ENCODE data around the gene KIF18A. TPM values are rescaled to one million over a fixed set of nuclear protein-coding genes. Genes with fewer than 3 reads are reported as not detected.

Gene KIF18A
- total and polyA plus RNA-seq, 4 donors, result 0.08 to 21.4 (median 0.20) TPM

DNA sequence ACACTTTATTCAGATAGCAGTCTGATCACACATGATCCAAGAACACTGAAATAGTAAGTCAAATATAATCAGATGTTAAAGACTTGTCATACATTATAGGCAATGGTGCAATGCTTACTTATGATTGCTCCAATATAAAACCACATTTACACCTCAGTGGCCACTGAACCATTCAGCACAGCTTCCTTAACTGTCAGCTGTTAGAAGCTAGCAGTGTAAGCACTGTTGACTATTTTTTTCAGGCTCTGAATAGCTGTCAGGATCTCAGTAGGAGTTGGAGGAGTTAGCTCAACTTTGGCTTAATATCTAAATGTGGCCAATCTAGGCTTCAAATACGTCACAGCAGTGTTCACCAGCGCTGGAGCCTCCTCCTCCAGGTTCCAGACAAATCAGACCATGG lies 36.9 kb upstream of the KIF18A start:
- Histone ChIP-seq H3K27ac (ENCODE audit: low read depth in 1 of 2, low read length in 2 of 2) (no peak overlapping the region), H3K36me3 (ENCODE audit: control insufficient read depth in 4 of 4, insufficient read depth in 3 of 4, low read depth in 1 of 4, low read length in 3 of 4) (peaks cover 0 to 2% (median 0%) of the 10 kb centered on the region in 4 donors), H3K9ac (ENCODE audit: low read depth in 1 of 2, low read length in 2 of 2) (no peak overlapping the region), H3K4me3 (ENCODE audit: low read depth in 1 of 3, low read length in 3 of 3) (no peak overlapping the region), H3K9me3 (ENCODE audit: control insufficient read depth in 4 of 4, low read length in 3 of 4) (peaks cover 2 to 3% (median 3%) of the 10 kb centered on the region in 4 donors), H3K4me1 (ENCODE audit: control insufficient read depth in 4 of 4, insufficient read depth in 4 of 4, low read length in 3 of 4) (no peaks in the 10 kb centered on the region), H3K27me3 (ENCODE audit: control insufficient read depth in 4 of 4, insufficient read depth in 4 of 4, low read length in 3 of 4) (no peaks in the 10 kb centered on the region)
- 98% methylated on average over 2 of the region's 2 CpGs for WGBS
- TF ChIP-seq RAD21 (IDR thresholded peaks at IDR 0.05) (no peak), NR2F2 (IDR thresholded peaks at IDR 0.05) (no peak), ZBTB33 (IDR thresholded peaks at IDR 0.05) (no peak), JUND (IDR thresholded peaks at IDR 0.05) (no peak), TAF1 (conservative IDR thresholded peaks at IDR 0.05) (no peak), YY1 (IDR thresholded peaks at IDR 0.05) (no peak), HNF4A (conservative IDR thresholded peaks at IDR 0.05) (no peak), FOXA1 (IDR thresholded peaks at IDR 0.05) (no peak), CTCF (IDR thresholded peaks at IDR 0.05; ENCODE audit: low read depth, low read length, missing input control) (no peak), FOXA2 (IDR thresholded peaks at IDR 0.05) (no peak), EGR1 (IDR thresholded peaks at IDR 0.05; ENCODE audit: low read depth in 2 of 2) (no peak), RXRA (IDR thresholded peaks at IDR 0.05) (no peak), GABPA (IDR thresholded peaks at IDR 0.05 in 1 of 2, conservative IDR thresholded peaks at IDR 0.05 in 1 of 2) (no peak)
- TF ChIP-seq, protein P1, sequence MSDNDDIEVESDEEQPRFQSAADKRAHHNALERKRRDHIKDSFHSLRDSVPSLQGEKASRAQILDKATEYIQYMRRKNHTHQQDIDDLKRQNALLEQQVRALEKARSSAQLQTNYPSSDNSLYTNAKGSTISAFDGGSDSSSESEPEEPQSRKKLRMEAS (IDR thresholded peaks at IDR 0.05), result no peak
- TF ChIP-seq, protein P2, sequence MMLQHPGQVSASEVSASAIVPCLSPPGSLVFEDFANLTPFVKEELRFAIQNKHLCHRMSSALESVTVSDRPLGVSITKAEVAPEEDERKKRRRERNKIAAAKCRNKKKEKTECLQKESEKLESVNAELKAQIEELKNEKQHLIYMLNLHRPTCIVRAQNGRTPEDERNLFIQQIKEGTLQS (IDR thresholded peaks at IDR 0.05), result no peak
- TF ChIP-seq, protein P3, sequence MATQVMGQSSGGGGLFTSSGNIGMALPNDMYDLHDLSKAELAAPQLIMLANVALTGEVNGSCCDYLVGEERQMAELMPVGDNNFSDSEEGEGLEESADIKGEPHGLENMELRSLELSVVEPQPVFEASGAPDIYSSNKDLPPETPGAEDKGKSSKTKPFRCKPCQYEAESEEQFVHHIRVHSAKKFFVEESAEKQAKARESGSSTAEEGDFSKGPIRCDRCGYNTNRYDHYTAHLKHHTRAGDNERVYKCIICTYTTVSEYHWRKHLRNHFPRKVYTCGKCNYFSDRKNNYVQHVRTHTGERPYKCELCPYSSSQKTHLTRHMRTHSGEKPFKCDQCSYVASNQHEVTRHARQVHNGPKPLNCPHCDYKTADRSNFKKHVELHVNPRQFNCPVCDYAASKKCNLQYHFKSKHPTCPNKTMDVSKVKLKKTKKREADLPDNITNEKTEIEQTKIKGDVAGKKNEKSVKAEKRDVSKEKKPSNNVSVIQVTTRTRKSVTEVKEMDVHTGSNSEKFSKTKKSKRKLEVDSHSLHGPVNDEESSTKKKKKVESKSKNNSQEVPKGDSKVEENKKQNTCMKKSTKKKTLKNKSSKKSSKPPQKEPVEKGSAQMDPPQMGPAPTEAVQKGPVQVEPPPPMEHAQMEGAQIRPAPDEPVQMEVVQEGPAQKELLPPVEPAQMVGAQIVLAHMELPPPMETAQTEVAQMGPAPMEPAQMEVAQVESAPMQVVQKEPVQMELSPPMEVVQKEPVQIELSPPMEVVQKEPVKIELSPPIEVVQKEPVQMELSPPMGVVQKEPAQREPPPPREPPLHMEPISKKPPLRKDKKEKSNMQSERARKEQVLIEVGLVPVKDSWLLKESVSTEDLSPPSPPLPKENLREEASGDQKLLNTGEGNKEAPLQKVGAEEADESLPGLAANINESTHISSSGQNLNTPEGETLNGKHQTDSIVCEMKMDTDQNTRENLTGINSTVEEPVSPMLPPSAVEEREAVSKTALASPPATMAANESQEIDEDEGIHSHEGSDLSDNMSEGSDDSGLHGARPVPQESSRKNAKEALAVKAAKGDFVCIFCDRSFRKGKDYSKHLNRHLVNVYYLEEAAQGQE (IDR thresholded peaks at IDR 0.05), result no peak
- no peak for DNase-seq (ENCODE audit: low spot score)

- H3K27ac ChIP-seq (ENCODE audit: low read depth in 1 of 2, low read length in 2 of 2), result no peak overlapping the region
- peaks cover 3 to 6% (median 4%) of the 10 kb centered on the region in 4 donors for H3K9me3 ChIP-seq (ENCODE audit: control insufficient read depth in 4 of 4, low read length in 3 of 4)
- H3K4me3 ChIP-seq (ENCODE audit: low read depth in 1 of 3, low read length in 3 of 3), result no peak overlapping the region
- WGBS, result 99% methylated on average over 1 of the region's 1 CpG
- no peaks in the 10 kb centered on the region for H3K4me1 ChIP-seq (ENCODE audit: control insufficient read depth in 4 of 4, insufficient read depth in 4 of 4, low read length in 3 of 4)
- no peak overlapping the region for H3K9ac ChIP-seq (ENCODE audit: low read depth in 1 of 2, low read length in 2 of 2)
- peaks cover 0 to 2% (median under 1%) of the 10 kb centered on the region in 4 donors for H3K36me3 ChIP-seq (ENCODE audit: control insufficient read depth in 4 of 4, insufficient read depth in 3 of 4, low read depth in 1 of 4, low read length in 3 of 4)
- H3K27me3 ChIP-seq (ENCODE audit: control insufficient read depth in 4 of 4, insufficient read depth in 4 of 4, low read length in 3 of 4), result no peaks in the 10 kb centered on the region
- DNase-seq (ENCODE audit: low spot score), result no peak
- TF ChIP-seq HNF4A (conservative IDR thresholded peaks at IDR 0.05) (no peak), RXRA (IDR thresholded peaks at IDR 0.05) (no peak), CTCF (IDR thresholded peaks at IDR 0.05; ENCODE audit: low read depth, low read length, missing input control) (no peak), RAD21 (IDR thresholded peaks at IDR 0.05) (no peak), ZBTB33 (IDR thresholded peaks at IDR 0.05) (no peak), JUND (IDR thresholded peaks at IDR 0.05) (no peak), EGR1 (IDR thresholded peaks at IDR 0.05; ENCODE audit: low read depth in 2 of 2) (no peak), YY1 (IDR thresholded peaks at IDR 0.05) (no peak), NR2F2 (IDR thresholded peaks at IDR 0.05) (no peak), TAF1 (conservative IDR thresholded peaks at IDR 0.05) (no peak)
- TF ChIP-seq, protein P1 (IDR thresholded peaks at IDR 0.05), result no peak
- TF ChIP-seq, protein P2 (IDR thresholded peaks at IDR 0.05), result no peak
Measured at GRCh38 chr11:28142724-28143123, 34.8 kb upstream of the KIF18A start.
